Lung (tissue), 12 donors: ENCODE data around the gene DDX1. TPM values are rescaled to one million over a fixed set of nuclear protein-coding genes. Genes with fewer than 3 reads are reported as not detected.

Experiments
- ATAC-seq: fragments of 200-7000 bp; cut with Tn5 transposase; one replicate; pipeline ENCODE4 v1.9.1; 2020; ENCODE audit warnings: moderate number of reproducible peaks; ENCODE audit not compliant: insufficient read depth, low FRiP score
- DNase-seq, 3 donors: peaks; one replicate each; pipeline ENCODE4 v3.0.0-alpha.2; 2013 to 2017
- H3K27ac ChIP-seq, 2 donors: one replicate each; pipeline ENCODE4 v1.5.1; 2013; ENCODE audit warnings: mild to moderate bottlenecking in 2 of 2, moderate library complexity in 2 of 2, control low read depth in 1 of 2, inconsistent platforms in 1 of 2, low read depth in 1 of 2, low read length in 1 of 2
- H3K27me3 ChIP-seq, 3 donors: one replicate each; pipeline ENCODE4 v1.5.1; 2013; ENCODE audit warnings: low read length in 2 of 3; ENCODE audit not compliant: control insufficient read depth in 3 of 3, insufficient read depth in 3 of 3
- H3K36me3 ChIP-seq, 4 donors: one replicate each; pipeline ENCODE4 v1.5.1; 2013; ENCODE audit warnings: low read length in 4 of 4, mild to moderate bottlenecking in 1 of 4, moderate library complexity in 1 of 4; ENCODE audit not compliant: control insufficient read depth in 4 of 4, insufficient read depth in 4 of 4
- H3K4me1 ChIP-seq, 5 donors: one replicate each; pipeline ENCODE4 v1.5.1; 2013; ENCODE audit warnings: low read length in 5 of 5, mild to moderate bottlenecking in 2 of 5, moderate library complexity in 1 of 5; ENCODE audit not compliant: control insufficient read depth in 5 of 5, insufficient read depth in 5 of 5
- H3K4me3 ChIP-seq: one replicate; pipeline ENCODE4 v1.5.1; 2013; ENCODE audit warnings: mild to moderate bottlenecking, control low read depth, moderate library complexity
- H3K9ac ChIP-seq, 2 donors: one replicate each; pipeline ENCODE4 v1.5.1; 2013; ENCODE audit warnings: low read length in 2 of 2, control low read depth in 1 of 2; ENCODE audit not compliant: insufficient read depth in 1 of 2
- H3K9me3 ChIP-seq, 4 donors: one replicate each; pipeline ENCODE4 v1.5.1; 2013; ENCODE audit warnings: low read length in 3 of 4, mild to moderate bottlenecking in 1 of 4, moderate library complexity in 1 of 4; ENCODE audit not compliant: control insufficient read depth in 4 of 4, insufficient read depth in 3 of 4
- CTCF ChIP-seq: IDR thresholded peaks from 2 replicates; pipeline ENCODE4 v1.5.1; 2012; ENCODE audit warnings: mild to moderate bottlenecking; ENCODE audit errors: control extremely low read depth, extremely low read depth
- WGBS, 2 donors: extraction: QIAGEN DNeasy Blood & Tissue Kit; methylation state at CpG; one replicate each; pipeline ENCODE4 v1.1.7; 2013; 5-methylcytosine and 5-hydroxymethylcytosine counted together
- polyA plus RNA-seq, 2 donors: library from polyadenylated mRNA; stranded (reverse); fragments of 200-250 nt; gene quantifications; one replicate each; pipeline ENCODE4 v1.2.1, GENCODE V29; 2013
- total RNA-seq, 2 donors: library from RNA; depleted of rRNA in 1 of 2; stranded (reverse); fragments of >200 nt in 1 of 2; gene quantifications; one replicate each; pipeline ENCODE4 v1.2.1, GENCODE V29; 2014 to 2021
- donor health status: control.
- donor health status: control.
- donor health status: Bipolar disorder and iron deficiency.
- donor health status: healthy.
- donor health status: DM: yes; HTN: yes; CAD: no.

The DDX1 gene
- total and polyA plus RNA-seq, 4 donors = 53.7 to 85.2 (median 60.5) TPM

GRCh38 chr2:15594291-15595256 is 2.9 kb downstream of the DDX1 start:
- H3K27ac ChIP-seq = no peak overlapping the region
- peaks cover 0 to 14% (median 8%) of the 10 kb centered on the region in 5 donors for H3K4me1 ChIP-seq
- ATAC-seq (no peak), DNase-seq (no peak)
- no peak for TF ChIP-seq CTCF
- peaks cover 1 to 22% (median 18%) of the 10 kb centered on the region in 4 donors for H3K36me3 ChIP-seq
- H3K9me3 ChIP-seq = no peaks in the 10 kb centered on the region
- 72 to 81% methylated on average over 5 of the region's 5 CpGs for WGBS, 2 donors
- no peak overlapping the region for H3K9ac ChIP-seq
- no peak overlapping the region for H3K4me3 ChIP-seq
- no peaks in the 10 kb centered on the region for H3K27me3 ChIP-seq

GRCh38 chr2:15595342-15595905 is 3.8 kb downstream of the DDX1 start:
- Histone ChIP-seq H3K4me1 (peaks cover 0 to 14% (median 8%) of the 10 kb centered on the region in 5 donors), H3K4me3 (no peak overlapping the region), H3K27me3 (no peaks in the 10 kb centered on the region), H3K9ac (no peak overlapping the region), H3K9me3 (no peaks in the 10 kb centered on the region), H3K27ac (no peak overlapping the region), H3K36me3 (peaks cover 5 to 29% (median 23%) of the 10 kb centered on the region in 4 donors)
- ATAC-seq = no peak
- no peak for TF ChIP-seq CTCF
- WGBS, 2 donors = 96% methylated on average over 6 of the region's 6 CpGs
- no peak for DNase-seq

- Histone ChIP-seq H3K27me3 (no peaks in the 10 kb centered on the region), H3K36me3 (peaks cover 9 to 33% (median 27%) of the 10 kb centered on the region in 4 donors), H3K27ac (no peak overlapping the region), H3K9me3 (no peaks in the 10 kb centered on the region), H3K9ac (no peak overlapping the region), H3K4me3 (no peak overlapping the region), H3K4me1 (peaks cover 0 to 13% (median 8%) of the 10 kb centered on the region in 5 donors)
- DNase-seq (no peak), ATAC-seq (no peak)
- 97 to 99% methylated on average over 4 of the region's 4 CpGs for WGBS, 2 donors
- no peak for TF ChIP-seq CTCF
Observed at GRCh38 chr2:15595936-15596335, 4.3 kb downstream of the DDX1 start.
